PFSK-1 (cell line): ENCODE results near the gene MED9.

Experiments used
- FOXP2 ChIP-seq: optimal IDR thresholded peaks from 2 replicates; pipeline ENCODE3; 2011; ENCODE audit warnings: borderline replicate concordance, control low read depth, inconsistent platforms; ENCODE audit not compliant: insufficient read depth; ENCODE audit errors: extremely low read length, extremely low read depth
- POLR2AphosphoS5 ChIP-seq: IDR thresholded peaks from 2 replicates; pipeline ENCODE4 v1.6.1; 2012; ENCODE audit warnings: low read depth, mild to moderate bottlenecking, control low read depth, low read length, moderate library complexity
- SIN3A ChIP-seq: IDR thresholded peaks from 2 replicates; pipeline ENCODE4 v1.6.1; 2012; ENCODE audit warnings: mild to moderate bottlenecking, low read length, moderate library complexity, borderline replicate concordance; ENCODE audit not compliant: insufficient read depth
- TAF1 ChIP-seq: IDR thresholded peaks from 2 replicates; pipeline ENCODE4 v1.6.1; 2012; ENCODE audit warnings: low read length, control low read depth, borderline replicate concordance; ENCODE audit not compliant: insufficient read depth
- TF ChIP-seq, protein P1 (sequence below), 2 experiments: IDR thresholded peaks; 2 replicates each; pipeline versions ENCODE4 v1.6.1 to v1.8.0; 2011 to 2012; ENCODE audit warnings: low read depth in 2 of 2, low read length in 2 of 2, control low read depth in 1 of 2, inconsistent platforms in 1 of 2, mild to moderate bottlenecking in 1 of 2, moderate library complexity in 1 of 2; ENCODE audit not compliant: insufficient read depth in 1 of 2

Gene MED9

GRCh38 chr17:17448723-17449122 is 28.1 kb upstream of the MED9 start:
- no peak for TF ChIP-seq TAF1
- no peak for TF ChIP-seq POLR2AphosphoS5
- TF ChIP-seq, protein P1, sequence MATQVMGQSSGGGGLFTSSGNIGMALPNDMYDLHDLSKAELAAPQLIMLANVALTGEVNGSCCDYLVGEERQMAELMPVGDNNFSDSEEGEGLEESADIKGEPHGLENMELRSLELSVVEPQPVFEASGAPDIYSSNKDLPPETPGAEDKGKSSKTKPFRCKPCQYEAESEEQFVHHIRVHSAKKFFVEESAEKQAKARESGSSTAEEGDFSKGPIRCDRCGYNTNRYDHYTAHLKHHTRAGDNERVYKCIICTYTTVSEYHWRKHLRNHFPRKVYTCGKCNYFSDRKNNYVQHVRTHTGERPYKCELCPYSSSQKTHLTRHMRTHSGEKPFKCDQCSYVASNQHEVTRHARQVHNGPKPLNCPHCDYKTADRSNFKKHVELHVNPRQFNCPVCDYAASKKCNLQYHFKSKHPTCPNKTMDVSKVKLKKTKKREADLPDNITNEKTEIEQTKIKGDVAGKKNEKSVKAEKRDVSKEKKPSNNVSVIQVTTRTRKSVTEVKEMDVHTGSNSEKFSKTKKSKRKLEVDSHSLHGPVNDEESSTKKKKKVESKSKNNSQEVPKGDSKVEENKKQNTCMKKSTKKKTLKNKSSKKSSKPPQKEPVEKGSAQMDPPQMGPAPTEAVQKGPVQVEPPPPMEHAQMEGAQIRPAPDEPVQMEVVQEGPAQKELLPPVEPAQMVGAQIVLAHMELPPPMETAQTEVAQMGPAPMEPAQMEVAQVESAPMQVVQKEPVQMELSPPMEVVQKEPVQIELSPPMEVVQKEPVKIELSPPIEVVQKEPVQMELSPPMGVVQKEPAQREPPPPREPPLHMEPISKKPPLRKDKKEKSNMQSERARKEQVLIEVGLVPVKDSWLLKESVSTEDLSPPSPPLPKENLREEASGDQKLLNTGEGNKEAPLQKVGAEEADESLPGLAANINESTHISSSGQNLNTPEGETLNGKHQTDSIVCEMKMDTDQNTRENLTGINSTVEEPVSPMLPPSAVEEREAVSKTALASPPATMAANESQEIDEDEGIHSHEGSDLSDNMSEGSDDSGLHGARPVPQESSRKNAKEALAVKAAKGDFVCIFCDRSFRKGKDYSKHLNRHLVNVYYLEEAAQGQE (IDR thresholded peaks at IDR 0.05; ENCODE audit: insufficient read depth in 1 of 2, low read depth in 2 of 2, low read length in 2 of 2): no peak
- no peak for TF ChIP-seq FOXP2
- TF ChIP-seq SIN3A: no peak

DNA sequence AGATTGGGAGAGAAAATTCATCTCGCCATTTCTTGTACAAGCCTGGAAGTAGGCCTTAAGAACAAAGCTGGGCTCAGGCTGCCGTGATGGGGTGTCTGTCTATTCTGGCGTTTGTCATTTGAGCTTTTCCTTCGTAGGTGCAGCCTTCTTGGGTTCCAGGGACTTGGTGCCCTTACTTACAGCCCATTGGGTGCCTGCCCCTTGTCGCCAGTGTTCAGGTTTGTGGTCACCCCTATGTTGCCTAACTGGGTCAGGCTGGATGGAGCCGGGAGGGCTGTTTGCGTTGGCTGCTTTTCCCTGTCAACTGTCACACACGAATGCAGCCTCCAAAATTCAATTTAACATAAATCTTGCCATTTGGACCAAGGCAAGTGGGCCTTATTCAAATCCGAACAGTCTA is 23.7 kb upstream of the MED9 start:
- TF ChIP-seq POLR2AphosphoS5 (no peak), FOXP2 (no peak), TAF1 (no peak), SIN3A (no peak)
- TF ChIP-seq, protein P1 (IDR thresholded peaks at IDR 0.05; ENCODE audit: insufficient read depth in 1 of 2, low read depth in 2 of 2, low read length in 2 of 2): no peak

GRCh38 chr17:17454276-17454675 is 22.5 kb upstream of the MED9 start:
- no peak for TF ChIP-seq SIN3A

GRCh38 chr17:17455173-17455572 is 21.6 kb upstream of the MED9 start:
- TF ChIP-seq TAF1 (no peak), FOXP2 (no peak), SIN3A (no peak), POLR2AphosphoS5 (no peak)
- TF ChIP-seq, protein P1 (IDR thresholded peaks at IDR 0.05; ENCODE audit: insufficient read depth in 1 of 2, low read depth in 2 of 2, low read length in 2 of 2): no peak

DNA sequence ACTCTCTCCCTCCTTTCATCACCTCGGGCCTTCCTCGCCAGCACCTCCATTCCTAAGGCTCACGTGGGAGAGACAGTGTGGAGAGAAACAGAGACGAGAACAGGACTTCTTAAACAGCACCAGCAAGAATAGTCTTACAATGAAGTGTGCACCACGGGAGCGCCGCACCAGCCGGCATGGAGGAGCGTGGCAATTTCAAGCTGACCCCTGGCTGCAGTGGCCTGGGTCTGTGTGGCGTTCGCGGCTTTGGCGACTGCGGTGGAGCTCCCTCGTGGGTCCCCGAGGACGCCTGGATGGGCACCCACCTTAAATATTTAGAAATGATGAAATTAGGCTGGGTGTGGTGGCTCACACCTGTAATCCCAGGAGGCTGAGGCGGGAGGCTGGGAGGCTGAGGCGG is 20.5 kb upstream of the MED9 start:
- TF ChIP-seq SIN3A (no peak), TAF1 (no peak), POLR2AphosphoS5 (no peak), FOXP2 (no peak)
- TF ChIP-seq, protein P1 (IDR thresholded peaks at IDR 0.05; ENCODE audit: insufficient read depth in 1 of 2, low read depth in 2 of 2, low read length in 2 of 2): no peak
